WTC11 (cell line): Measurements from ENCODE around the gene FOXQ1. TPM values are rescaled to one million over a fixed set of nuclear protein-coding genes. Genes with fewer than 3 reads are reported as not detected.
A peak's percentile ranks its signal among the peaks of the same experiment; 100 is the strongest.

Experiments used
- ATAC-seq: fragments of 200-7000 bp; cut with Tn5 transposase; 2 replicates; pipeline ENCODE4 v1.10.0; 2021; ENCODE audit warnings: mild to moderate bottlenecking, moderate library complexity
- CTCF ChIA-PET: fragments of 300-600 bp; sonication (Branson Sonifier 250); formaldehyde crosslinking; loops from one replicate; lab custom pipeline; 2021; ENCODE audit warnings: antibody characterized with exemption; lab: Charles Lee
- POLR2A ChIA-PET: fragments of 350-600 bp; sonication (Branson Sonifier 250); formaldehyde crosslinking; loops from one replicate; lab custom pipeline; 2021; ENCODE audit warnings: antibody characterized with exemption; lab: Charles Lee
- DNase-seq: peaks from one replicate; pipeline ENCODE4 v3.0.0; 2021; ENCODE audit warnings: low spot score
- H3K27ac Mint-ChIP-seq: 2 replicates; pipeline ENCODE4 v1.8.0; 2021; ENCODE audit warnings: mixed read lengths
- H3K27me3 Mint-ChIP-seq: 2 replicates; pipeline ENCODE4 v1.8.0; 2021; ENCODE audit warnings: low read depth, mild to moderate bottlenecking, moderate library complexity, mixed read lengths
- H3K36me3 Mint-ChIP-seq: 2 replicates; pipeline ENCODE4 v1.8.0; 2021; ENCODE audit warnings: mixed read lengths
- H3K4me1 Mint-ChIP-seq: 2 replicates; pipeline ENCODE4 v1.8.0; 2022; ENCODE audit warnings: mixed read lengths
- H3K4me3 Mint-ChIP-seq: 2 replicates; pipeline ENCODE4 v1.8.0; 2021; ENCODE audit warnings: mild to moderate bottlenecking, moderate library complexity, mixed read lengths
- H3K9me3 Mint-ChIP-seq: 2 replicates; pipeline ENCODE4 v1.8.0; 2021; ENCODE audit warnings: mixed read lengths
- ARID4B ChIP-seq: sonication (generic); formaldehyde crosslinking; IDR thresholded peaks from 2 replicates; pipeline ENCODE4 v1.8.0; 2023; ENCODE audit warnings: missing genetic modification reagents, mild to moderate bottlenecking, borderline replicate concordance
- CDX4 ChIP-seq: fragments of 250-450 bp; sonication (Bioruptor Pico); IDR thresholded peaks from 2 replicates; pipeline ENCODE4 v1.9.0; 2021; ENCODE audit warnings: moderate library complexity, mild to moderate bottlenecking, inconsistent platforms, borderline replicate concordance
- CREM ChIP-seq: sonication (generic); formaldehyde crosslinking; IDR thresholded peaks from 2 replicates; pipeline ENCODE4 v1.8.1; 2022; ENCODE audit warnings: mild to moderate bottlenecking, missing genetic modification reagents, moderate library complexity
- ERG ChIP-seq: fragments of 250-450 bp; sonication (Bioruptor Pico); IDR thresholded peaks from 2 replicates; pipeline ENCODE4 v1.8.0; 2021; ENCODE audit warnings: mild to moderate bottlenecking
- FOXP1 ChIP-seq: sonication (generic); formaldehyde crosslinking; IDR thresholded peaks from 2 replicates; pipeline ENCODE4 v1.8.0; 2022; ENCODE audit warnings: missing genetic modification reagents, mild to moderate bottlenecking, moderate library complexity, borderline replicate concordance
- FOXP4 ChIP-seq: sonication (generic); formaldehyde crosslinking; IDR thresholded peaks from 2 replicates; pipeline ENCODE4 v1.8.0; 2022; ENCODE audit warnings: mild to moderate bottlenecking, missing genetic modification reagents
- MYBL2 ChIP-seq: sonication (generic); formaldehyde crosslinking; IDR thresholded peaks from 2 replicates; pipeline ENCODE4 v1.8.1; 2023; ENCODE audit warnings: mild to moderate bottlenecking, moderate library complexity, missing genetic modification reagents
- NR1H2 ChIP-seq: sonication (generic); formaldehyde crosslinking; IDR thresholded peaks from 2 replicates; pipeline ENCODE4 v1.9.0; 2021; ENCODE audit warnings: mild to moderate bottlenecking, moderate library complexity, missing genetic modification reagents
- NR3C1 ChIP-seq: sonication (generic); formaldehyde crosslinking; conservative IDR thresholded peaks from 2 replicates; pipeline ENCODE4 v1.8.1; 2023; ENCODE audit warnings: low read depth, mild to moderate bottlenecking, missing genetic modification reagents
- SMAD3 ChIP-seq: sonication (generic); formaldehyde crosslinking; IDR thresholded peaks from 2 replicates; pipeline ENCODE4 v1.8.0; 2022; ENCODE audit warnings: missing genetic modification reagents, mild to moderate bottlenecking, borderline replicate concordance
- SOX15 ChIP-seq: fragments of 250-450 bp; sonication (Bioruptor Pico); IDR thresholded peaks from 2 replicates; pipeline ENCODE4 v1.9.0; 2021; ENCODE audit warnings: mild to moderate bottlenecking
- TEAD1 ChIP-seq: sonication (generic); formaldehyde crosslinking; IDR thresholded peaks from 2 replicates; pipeline ENCODE4 v1.8.0; 2022; ENCODE audit warnings: mild to moderate bottlenecking, missing genetic modification reagents
- ZBTB43 ChIP-seq: sonication (generic); formaldehyde crosslinking; IDR thresholded peaks from 2 replicates; pipeline ENCODE4 v1.8.1; 2023; ENCODE audit warnings: mild to moderate bottlenecking, missing genetic modification reagents
- ZNF138 ChIP-seq: sonication (generic); formaldehyde crosslinking; conservative IDR thresholded peaks from 2 replicates; pipeline ENCODE4 v1.8.1; 2022; ENCODE audit warnings: mild to moderate bottlenecking, moderate library complexity, missing genetic modification reagents
- ZNF317 ChIP-seq: sonication (generic); formaldehyde crosslinking; IDR thresholded peaks from 2 replicates; pipeline ENCODE4 v1.8.1; 2023; ENCODE audit warnings: low read depth, mild to moderate bottlenecking, moderate library complexity, missing genetic modification reagents, borderline replicate concordance
- ZNF425 ChIP-seq: fragments of 250-450 bp; sonication (Bioruptor Pico); conservative IDR thresholded peaks from 2 replicates; pipeline ENCODE4 v1.9.0; 2021; ENCODE audit warnings: mild to moderate bottlenecking
- ZNF671 ChIP-seq: fragments of 250-450 bp; sonication (Bioruptor Pico); IDR thresholded peaks from 2 replicates; pipeline ENCODE4 v1.8.0; 2021; ENCODE audit warnings: mild to moderate bottlenecking
- total RNA-seq: library from RNA; stranded (reverse); gene quantifications from 3 replicates; pipeline ENCODE4 v1.2.3, GENCODE V29; 2021

The FOXQ1 gene
- total RNA-seq, 1 experiment from 2014 or later: 0.35 TPM

- TF ChIP-seq ZBTB43 (CRISPR knock-in tag): no peak
- TF ChIP-seq ZNF671: 0 out of 2 replicates have a peak, but pooled peaks have one; percentile 22
- no peak for TF ChIP-seq SOX15 (CRISPR knock-in tag)
- 0 out of 2 replicates have a peak, but pooled peaks have one; percentile 53 for TF ChIP-seq ZNF425 (CRISPR knock-in tag)
- TF ChIP-seq FOXP4 (CRISPR knock-in tag): no peak
- TF ChIP-seq CDX4 (CRISPR knock-in tag): no peak
- no peak for TF ChIP-seq SMAD3 (CRISPR knock-in tag)
- TF ChIP-seq CREM: no peak
- TF ChIP-seq TEAD1 (CRISPR knock-in tag): peak; percentile 52; the same call in 1 of the 2 replicates
Measured at GRCh38 chr6:1348675-1349074, 36.8 kb downstream of the FOXQ1 start (continued).

GRCh38 chr6:1349655-1350054, 37.8 kb downstream of the FOXQ1 start:
- H3K4me3 Mint-ChIP-seq: no peak overlapping the region
- H3K27ac Mint-ChIP-seq: no peak overlapping the region

More at GRCh38 chr6:1349655-1350054, 37.8 kb downstream of the FOXQ1 start:
- peaks cover 56% of the 10 kb centered on the region for H3K9me3 Mint-ChIP-seq
- peaks cover 49% of the 10 kb centered on the region for H3K36me3 Mint-ChIP-seq
- ChIA-PET POLR2A (no interaction called here), CTCF (interaction anchor here (1.1 kb wide), 1 partner anchor 33 kb away, joined by 3 read pairs; no protein-coding TSS in a partner anchor)
- no peak for DNase-seq
- no peak for TF ChIP-seq MYBL2
- TF ChIP-seq NR1H2 (CRISPR knock-in tag): no peak
- TF ChIP-seq FOXP1 (CRISPR knock-in tag): no peak
- no peak for TF ChIP-seq ZNF317 (CRISPR knock-in tag)
- TF ChIP-seq ZNF138 (CRISPR knock-in tag): no peak
- no peak for TF ChIP-seq ZNF425 (CRISPR knock-in tag)
- no peak for TF ChIP-seq ERG (CRISPR knock-in tag)
- no peak for TF ChIP-seq ARID4B (CRISPR knock-in tag)
- no peak for TF ChIP-seq NR3C1
- ATAC-seq: no peak
- peaks cover 4% of the 10 kb centered on the region for H3K27me3 Mint-ChIP-seq
- peaks cover 38% of the 10 kb centered on the region for H3K4me1 Mint-ChIP-seq
